HEK293 (cell line): ENCODE measurements around the gene CREB3L1.

Source experiments
- CTCF ChIA-PET: fragments of 350-600 bp; formaldehyde crosslinking; extraction: SDS; loops from one replicate; lab custom pipeline; 2021; ENCODE audit warnings: antibody characterized with exemption; lab: Yijun Ruan, JAX
- POLR2A ChIA-PET: fragments of 300-600 bp; formaldehyde crosslinking; extraction: SDS; loops from one replicate; lab custom pipeline; 2020; ENCODE audit warnings: antibody characterized with exemption, inconsistent platforms; lab: Yijun Ruan, JAX
- H3K27ac ChIP-seq: fragments of 200-500 bp; sonication (Bioruptor generic); 2 replicates; pipeline ENCODE4 v1.5.1; 2014; ENCODE audit warnings: low read depth, low read length, control low read depth, inconsistent platforms; ENCODE audit errors: extremely low read depth
- H3K36me3 ChIP-seq, 2 experiments: fragments of 200-500 bp in 1 of 2; sonication (Bioruptor generic) in 1 of 2; 1 replicate in 1 of 2; 2 replicates in 1 of 2; pipeline ENCODE4 v1.5.1; 2014 to 2017; ENCODE audit warnings: inconsistent platforms in 2 of 2, low read length in 2 of 2; ENCODE audit not compliant: control insufficient read depth in 2 of 2, insufficient read depth in 1 of 2
- H3K4me1 ChIP-seq: fragments of 200-500 bp; sonication (Bioruptor generic); 2 replicates; pipeline ENCODE4 v1.5.1; 2014; ENCODE audit warnings: mild to moderate bottlenecking, low read length, inconsistent platforms; ENCODE audit not compliant: control insufficient read depth, insufficient read depth
- H3K4me3 ChIP-seq: 2 replicates; pipeline ENCODE4 v1.5.1; 2011; ENCODE audit warnings: low read depth, mild to moderate bottlenecking, control low read depth, low read length, moderate library complexity
- H3K9me3 ChIP-seq: fragments of 200-500 bp; sonication (Bioruptor generic); 2 replicates; pipeline ENCODE4 v1.5.1; 2014; ENCODE audit warnings: low read depth, low read length, inconsistent platforms; ENCODE audit not compliant: control insufficient read depth, insufficient read depth
- ATF2 ChIP-seq: fragments of 450-650 bp; formaldehyde crosslinking; IDR thresholded peaks from 2 replicates; pipeline ENCODE4 v1.5.1; 2016; ENCODE audit warnings: missing biosample characterization, missing genetic modification characterization, low read depth
- CTCF ChIP-seq: fragments of 450-650 bp; formaldehyde crosslinking; IDR thresholded peaks from 2 replicates; pipeline ENCODE4 v1.5.1; 2016; ENCODE audit warnings: missing biosample characterization, missing genetic modification characterization
- HIC1 ChIP-seq: fragments of 450-650 bp; formaldehyde crosslinking; IDR thresholded peaks from 2 replicates; pipeline ENCODE4 v1.5.1; 2016; ENCODE audit warnings: missing biosample characterization, missing genetic modification characterization
- HOXD13 ChIP-seq: sonication (generic); formaldehyde crosslinking; IDR thresholded peaks from 2 replicates; pipeline ENCODE4 v1.8.0; 2022; ENCODE audit warnings: missing genetic modification reagents, borderline replicate concordance
- PATZ1 ChIP-seq: fragments of 450-650 bp; formaldehyde crosslinking; IDR thresholded peaks from 2 replicates; pipeline ENCODE4 v1.5.1; 2016; ENCODE audit warnings: missing biosample characterization, missing genetic modification characterization
- ZBTB1 ChIP-seq: fragments of 450-650 bp; formaldehyde crosslinking; IDR thresholded peaks from 2 replicates; pipeline ENCODE4 v1.5.1; 2016; ENCODE audit warnings: missing biosample characterization, missing genetic modification characterization
- ZBTB10 ChIP-seq: fragments of 450-650 bp; formaldehyde crosslinking; IDR thresholded peaks from 2 replicates; pipeline ENCODE4 v1.5.1; 2016; ENCODE audit warnings: missing biosample characterization, missing genetic modification characterization
- ZBTB21 ChIP-seq: fragments of 450-650 bp; formaldehyde crosslinking; IDR thresholded peaks from 2 replicates; pipeline ENCODE4 v1.5.1; 2017; ENCODE audit warnings: missing biosample characterization, missing genetic modification characterization
- ZBTB48 ChIP-seq: fragments of 450-650 bp; formaldehyde crosslinking; IDR thresholded peaks from 2 replicates; pipeline ENCODE4 v1.5.1; 2016; ENCODE audit warnings: missing biosample characterization, missing genetic modification characterization
- ZNF148 ChIP-seq: fragments of 450-650 bp; formaldehyde crosslinking; IDR thresholded peaks from 2 replicates; pipeline ENCODE4 v1.5.0; 2017; ENCODE audit warnings: missing biosample characterization, missing genetic modification characterization, borderline replicate concordance
- ZNF155 ChIP-seq: fragments of 450-650 bp; formaldehyde crosslinking; IDR thresholded peaks from 2 replicates; pipeline ENCODE4 v1.5.1; 2016; ENCODE audit warnings: missing biosample characterization, missing genetic modification characterization
- ZNF157 ChIP-seq: fragments of 450-650 bp; formaldehyde crosslinking; IDR thresholded peaks from 2 replicates; pipeline ENCODE4 v1.5.1; 2016; ENCODE audit warnings: missing biosample characterization, missing genetic modification characterization
- ZNF169 ChIP-seq: fragments of 450-650 bp; formaldehyde crosslinking; IDR thresholded peaks from 2 replicates; pipeline ENCODE4 v1.5.1; 2016; ENCODE audit warnings: missing biosample characterization, missing genetic modification characterization
- ZNF174 ChIP-seq: fragments of 450-650 bp; formaldehyde crosslinking; IDR thresholded peaks from 2 replicates; pipeline ENCODE4 v1.5.0; 2017; ENCODE audit warnings: missing biosample characterization, mild to moderate bottlenecking, missing genetic modification characterization
- ZNF248 ChIP-seq: fragments of 450-650 bp; formaldehyde crosslinking; IDR thresholded peaks from 2 replicates; pipeline ENCODE4 v1.5.1; 2017; ENCODE audit warnings: missing biosample characterization, missing genetic modification characterization
- ZNF266 ChIP-seq: fragments of 450-650 bp; formaldehyde crosslinking; IDR thresholded peaks from 2 replicates; pipeline ENCODE4 v1.5.1; 2016; ENCODE audit warnings: missing biosample characterization, missing genetic modification characterization, low read depth
- ZNF302 ChIP-seq: fragments of 450-650 bp; formaldehyde crosslinking; IDR thresholded peaks from 2 replicates; pipeline ENCODE4 v1.5.1; 2016; ENCODE audit warnings: missing biosample characterization, missing genetic modification characterization, low read depth
- ZNF624 ChIP-seq: fragments of 450-650 bp; formaldehyde crosslinking; IDR thresholded peaks from 2 replicates; pipeline ENCODE4 v1.5.1; 2017; ENCODE audit warnings: missing biosample characterization, missing genetic modification characterization
- ZNF626 ChIP-seq: fragments of 450-650 bp; sonication (Bioruptor Pico); formaldehyde crosslinking; IDR thresholded peaks from 2 replicates; pipeline ENCODE4 v1.5.1; 2018; ENCODE audit warnings: missing biosample characterization, missing genetic modification characterization, inconsistent platforms

The CREB3L1 gene

GRCh38 chr11:46246521-46246920, 30.9 kb upstream of the CREB3L1 start:
- Histone ChIP-seq H3K4me1 (no peaks in the 10 kb centered on the region), H3K4me3 (no peak overlapping the region), H3K27ac (no peak overlapping the region)
- POLR2A ChIA-PET = no interaction called here
- CTCF ChIA-PET = interaction anchor here (0.7 to 19.5 kb wide), 3 partner anchors 53 to 731 kb away, joined by 3 to 451 read pairs (median 4); no protein-coding TSS in a partner anchor
- no peak for TF ChIP-seq ZNF624
- no peak for TF ChIP-seq ZNF169 (tag by site-specific recombination)
- TF ChIP-seq HOXD13 (CRISPR knock-in tag) = no peak
- TF ChIP-seq CTCF (tag by site-specific recombination) = no peak
- no peak for TF ChIP-seq ZNF157
- no peak for TF ChIP-seq ZBTB21 (tag by site-specific recombination)
- TF ChIP-seq ZNF248 (tag by site-specific recombination) = no peak
- no peak for TF ChIP-seq ZBTB48 (tag by site-specific recombination)
- TF ChIP-seq ZBTB1 (tag by site-specific recombination) = no peak
- TF ChIP-seq ZNF148 (tag by site-specific recombination) = no peak
- no peak for TF ChIP-seq ATF2
- TF ChIP-seq ZNF626 (tag by site-specific recombination) = no peak
- TF ChIP-seq HIC1 (tag by site-specific recombination) = no peak
- TF ChIP-seq ZNF266 (tag by site-specific recombination) = no peak
- no peak for TF ChIP-seq ZBTB10 (tag by site-specific recombination)
- TF ChIP-seq ZNF155 (tag by site-specific recombination) = no peak
- TF ChIP-seq ZNF174 (tag by site-specific recombination) = no peak
- no peak for TF ChIP-seq ZNF302
- TF ChIP-seq PATZ1 (tag by site-specific recombination) = no peak
- TF ChIP-seq, all 188 proteins: peak for 0
- H3K36me3 ChIP-seq = no peaks in the 10 kb centered on the region
- no peaks in the 10 kb centered on the region for H3K9me3 ChIP-seq
